ENCODE data around the gene TGFBI.
A peak's percentile ranks its signal among the peaks of the same experiment; 100 is the strongest.

TGFBI gene

GRCh38 chr5:136028782-136029742 is at the start of gene TGFBI:
TSS of gene TGFBI (plus strand) at chr5:136028988. CDS start at chr5:136029056, 68 bp downstream.
- DNase-seq: peak; percentile 78

DNA sequence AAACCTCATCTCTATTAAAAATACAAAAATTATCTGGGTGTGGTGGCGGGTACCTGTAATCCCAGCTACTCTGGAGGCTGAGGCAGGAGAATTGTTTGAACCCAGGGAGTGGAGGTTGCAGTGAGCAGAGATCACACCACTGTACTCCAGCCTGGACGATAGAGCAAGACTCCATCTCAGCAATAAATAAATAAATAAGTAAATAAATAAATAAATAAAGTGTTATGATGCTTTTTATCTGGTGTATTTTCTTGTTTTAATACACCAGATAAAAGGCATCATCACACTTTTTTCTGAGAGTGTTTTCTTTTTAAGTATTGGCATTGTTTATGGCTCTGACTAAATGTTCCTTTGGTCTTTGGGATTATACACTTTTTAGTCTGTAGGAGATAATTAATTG is 49.8 kb upstream of the TGFBI start:
- no peak for DNase-seq

GRCh38 chr5:135979510-135979909 is 49.3 kb upstream of the TGFBI start:
- DNase-seq: no peak

GRCh38 chr5:135980620-135981019 is 48.2 kb upstream of the TGFBI start:
- DNase-seq: no peak

GRCh38 chr5:135985951-135986350 is 42.8 kb upstream of the TGFBI start:
- DNase-seq: no peak

GRCh38 chr5:135986401-135986800 is 42.4 kb upstream of the TGFBI start:
- no peak for DNase-seq

- DNase-seq: no peak
These were observed 41.8 kb upstream of the TGFBI start for GRCh38 chr5:135986891-135987401.

GRCh38 chr5:135988546-135988945 is 40.2 kb upstream of the TGFBI start:
- DNase-seq: no peak

DNA sequence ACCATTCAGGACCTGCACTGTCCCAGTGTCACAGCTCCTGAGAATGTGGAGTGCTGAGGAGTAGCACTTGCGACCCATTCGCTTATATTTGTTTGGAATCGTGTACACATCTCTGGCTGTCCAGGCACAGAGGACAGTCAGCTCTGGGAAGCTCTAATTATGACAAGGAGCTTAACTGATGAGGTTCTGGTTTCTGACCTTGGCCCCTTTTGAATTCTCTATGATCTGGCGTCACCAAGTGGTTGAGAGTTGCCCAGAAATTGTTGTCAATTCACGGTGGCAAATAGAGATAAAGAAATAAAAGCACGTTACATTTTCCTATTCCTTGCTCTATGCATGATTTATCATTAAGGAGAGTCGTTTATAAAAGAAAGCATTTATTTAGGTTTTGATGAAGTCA is 39.1 kb upstream of the TGFBI start:
- no peak for DNase-seq

DNA sequence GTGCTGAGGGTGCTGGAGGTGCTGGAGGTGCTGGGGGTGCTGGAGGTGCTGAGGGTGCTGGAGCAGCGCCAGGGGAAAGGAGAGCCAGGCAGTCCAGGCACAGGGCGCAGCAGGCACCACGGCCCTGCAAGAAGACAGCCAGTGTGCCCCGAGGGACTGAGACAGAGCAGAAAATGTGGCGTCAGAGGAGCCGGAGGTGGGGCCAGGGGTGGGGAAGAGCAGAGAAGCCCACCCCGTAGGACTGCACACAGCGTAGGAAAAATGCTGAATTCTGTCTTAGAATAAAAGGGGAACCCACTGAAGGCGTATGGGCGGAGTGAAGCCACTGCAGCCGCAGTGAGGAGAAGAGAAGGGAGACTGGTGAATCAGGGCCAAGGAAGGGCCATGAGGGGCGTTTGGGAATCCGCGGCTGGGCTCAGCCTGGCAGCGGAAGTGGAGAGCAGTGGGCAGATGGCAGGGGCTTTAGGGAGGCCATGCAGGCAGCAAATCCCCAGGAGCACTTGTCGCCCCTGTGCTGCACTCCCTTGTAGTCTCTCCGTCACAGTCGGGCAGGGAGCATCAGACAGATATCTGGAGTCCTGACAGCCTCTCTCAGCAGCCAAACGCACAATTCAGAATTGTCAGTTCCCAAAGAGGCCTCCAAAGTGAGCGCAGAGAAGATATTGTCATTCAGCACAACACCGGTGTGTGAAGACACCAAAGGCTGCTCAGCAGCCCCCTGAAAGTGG is 38.1 kb upstream of the TGFBI start:
- DNase-seq: no peak

GRCh38 chr5:135991429-135991828 is 37.4 kb upstream of the TGFBI start:
- DNase-seq: no peak

DNA sequence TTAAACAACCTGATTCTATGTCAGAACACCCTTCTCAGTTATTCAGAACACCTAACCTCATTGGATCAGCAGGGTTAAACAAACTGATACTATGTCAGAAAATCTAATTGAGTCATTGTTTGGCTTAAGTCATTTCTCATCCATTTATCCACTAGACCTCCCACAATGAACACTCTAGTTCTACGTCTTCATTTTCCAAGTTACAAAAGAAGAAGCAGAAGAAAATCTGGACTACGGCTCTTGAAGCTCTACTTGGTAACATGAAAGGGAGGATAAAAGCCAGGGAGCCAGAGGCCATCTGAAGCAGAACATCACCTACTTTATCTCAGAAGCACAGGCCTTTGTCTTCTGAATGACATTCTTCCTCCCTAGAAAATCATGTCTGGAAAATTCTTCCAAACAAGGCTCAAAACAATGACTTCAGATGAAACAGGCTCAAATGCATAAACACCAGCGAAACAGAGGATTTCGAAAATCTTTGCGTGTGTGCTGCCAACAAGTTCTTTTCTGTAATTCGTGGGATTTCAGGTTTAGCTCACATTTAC is 35.4 kb upstream of the TGFBI start:
- DNase-seq: no peak

DNA sequence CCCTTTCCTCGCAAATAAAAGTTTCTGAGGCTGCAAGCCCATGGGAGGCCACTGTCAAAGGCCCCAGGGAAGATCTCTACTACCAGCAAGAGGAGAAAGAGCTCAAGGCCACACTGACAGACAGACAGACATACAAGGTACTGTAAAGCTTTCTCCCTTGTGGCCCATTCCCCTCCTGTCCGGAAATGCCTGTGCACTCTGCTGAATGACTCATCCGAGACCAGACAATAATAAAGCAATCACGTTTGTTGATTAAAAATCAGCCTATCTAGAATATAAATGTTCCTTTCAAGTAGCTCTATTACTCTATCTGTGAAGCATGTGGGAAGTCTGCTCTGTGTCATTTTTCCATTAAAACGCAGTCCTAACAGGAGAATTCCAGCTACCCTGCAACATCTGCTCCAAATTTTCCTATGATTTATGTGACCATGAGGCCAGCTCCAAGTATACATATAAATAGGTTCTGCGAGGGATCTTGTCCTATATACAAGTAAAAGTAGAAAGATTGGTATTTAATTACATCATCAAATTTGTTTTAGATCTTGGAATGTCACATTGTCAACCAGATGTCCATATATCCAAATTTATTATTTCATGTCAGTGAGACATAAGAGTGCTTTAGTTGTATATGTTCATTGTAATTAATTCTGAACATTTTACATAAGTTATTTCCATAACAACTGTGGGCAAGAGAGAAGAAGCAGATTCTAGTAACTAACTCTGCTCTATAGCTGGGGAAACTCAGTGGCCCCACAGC is 34.7 kb upstream of the TGFBI start:
- DNase-seq: no peak

GRCh38 chr5:135995976-135996375 is 32.8 kb upstream of the TGFBI start:
- no peak for DNase-seq

DNA sequence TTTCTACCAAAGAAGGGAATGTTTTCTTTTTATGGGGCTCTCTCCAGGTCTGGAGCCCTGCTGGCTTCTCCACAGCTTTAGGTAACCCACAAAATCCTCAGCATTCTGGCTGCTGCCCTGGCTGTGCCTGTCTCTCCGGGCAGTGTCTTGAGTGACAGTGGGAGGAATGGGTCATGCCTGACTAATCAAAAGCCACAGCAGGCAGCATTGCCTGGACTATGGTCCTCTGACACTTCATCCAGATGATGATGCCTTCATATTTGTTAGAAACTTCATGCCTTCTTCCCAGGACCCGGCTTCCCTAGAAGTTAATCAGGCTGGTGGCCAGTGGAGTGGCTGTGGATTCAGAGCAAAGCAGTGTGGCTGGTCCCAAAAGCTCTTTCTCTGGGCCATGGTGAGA is 32.2 kb upstream of the TGFBI start:
- DNase-seq: no peak

DNA sequence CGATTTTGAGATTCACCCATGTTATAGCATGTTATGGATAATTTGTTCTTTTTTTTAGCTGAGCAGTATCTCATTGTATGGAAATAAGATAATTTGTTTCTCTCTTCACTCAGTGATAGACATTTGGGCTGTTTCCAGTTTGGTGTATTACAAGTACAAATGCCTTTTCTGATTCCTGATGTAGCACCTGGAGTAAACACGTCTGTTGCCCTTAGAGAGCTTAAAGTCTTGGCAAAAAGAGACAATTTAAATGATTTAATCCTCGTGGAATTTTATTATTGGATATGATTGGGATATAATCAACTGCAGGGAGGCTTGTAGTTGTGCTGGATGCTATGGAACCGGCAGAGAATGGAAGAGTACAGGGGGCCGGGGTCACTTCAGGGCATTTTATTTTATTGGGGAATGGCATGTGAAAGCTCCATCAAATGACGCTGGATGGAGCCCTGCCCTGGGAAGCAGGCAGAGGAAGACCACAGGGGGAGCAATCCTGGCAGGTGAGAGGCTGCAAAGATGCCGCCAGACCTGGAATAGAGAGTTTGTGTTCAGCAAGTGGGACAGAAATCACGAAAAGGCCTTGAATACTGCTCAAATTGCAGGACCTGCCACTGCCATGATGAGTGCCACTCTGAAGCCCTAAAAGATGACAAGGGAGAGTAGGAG is 31.0 kb upstream of the TGFBI start:
- no peak for DNase-seq

- no peak for DNase-seq
These were observed 29.9 kb upstream of the TGFBI start for GRCh38 chr5:135998889-135999288.

DNA sequence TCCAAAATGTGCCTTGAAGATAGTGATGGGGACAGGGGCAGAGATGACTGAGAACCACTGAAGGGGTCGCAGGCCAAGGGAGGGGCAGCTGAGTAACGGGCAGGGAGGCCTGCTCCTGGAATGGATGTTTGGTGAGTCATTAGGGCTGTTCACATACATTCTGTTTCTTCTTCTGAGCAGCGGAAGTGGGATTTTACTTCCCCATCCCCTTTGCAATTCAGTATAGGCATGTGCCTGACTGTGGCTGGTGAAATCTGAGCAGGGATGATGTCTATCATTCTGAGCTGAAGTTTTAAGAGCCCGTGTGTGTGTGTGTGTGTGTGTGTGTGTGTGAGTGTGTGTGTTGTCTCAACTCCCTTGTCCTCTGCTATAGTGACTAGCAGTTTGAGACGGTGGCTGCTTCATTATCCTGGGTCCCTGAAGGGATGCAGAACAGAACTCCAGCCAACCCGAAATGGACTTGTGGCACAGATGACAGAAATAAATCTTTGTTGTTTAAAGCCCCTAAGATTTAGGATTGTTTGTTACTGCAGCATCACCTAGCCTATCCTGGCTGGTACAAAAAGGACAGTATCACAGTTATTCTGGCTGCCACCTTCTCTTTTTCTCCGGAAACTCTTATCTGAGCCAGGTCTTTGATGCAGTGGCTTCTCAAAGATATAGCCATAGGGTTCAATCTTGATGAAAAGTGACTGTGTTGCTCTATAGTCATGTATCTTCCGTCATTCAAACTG is 29.2 kb upstream of the TGFBI start:
- no peak for DNase-seq

DNA sequence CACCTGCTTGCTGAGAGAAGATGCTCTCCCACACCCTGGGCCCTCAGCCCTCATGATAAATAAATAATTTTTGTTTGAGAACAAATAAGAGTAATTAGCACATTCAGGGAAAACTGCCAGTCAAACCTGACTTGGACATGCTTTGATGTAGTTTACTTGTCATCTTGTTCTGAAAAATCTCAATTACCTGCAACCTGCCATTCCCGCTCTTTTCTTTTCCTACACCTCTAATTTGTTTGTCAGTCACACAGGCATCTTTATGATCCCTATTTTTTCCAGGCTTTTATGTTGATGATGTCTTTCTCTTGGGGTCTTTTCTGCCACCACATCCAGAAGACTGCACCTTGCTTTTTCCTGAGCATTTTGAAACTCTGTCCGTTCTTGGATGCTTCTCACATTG is 28.6 kb upstream of the TGFBI start:
- no peak for DNase-seq

DNA sequence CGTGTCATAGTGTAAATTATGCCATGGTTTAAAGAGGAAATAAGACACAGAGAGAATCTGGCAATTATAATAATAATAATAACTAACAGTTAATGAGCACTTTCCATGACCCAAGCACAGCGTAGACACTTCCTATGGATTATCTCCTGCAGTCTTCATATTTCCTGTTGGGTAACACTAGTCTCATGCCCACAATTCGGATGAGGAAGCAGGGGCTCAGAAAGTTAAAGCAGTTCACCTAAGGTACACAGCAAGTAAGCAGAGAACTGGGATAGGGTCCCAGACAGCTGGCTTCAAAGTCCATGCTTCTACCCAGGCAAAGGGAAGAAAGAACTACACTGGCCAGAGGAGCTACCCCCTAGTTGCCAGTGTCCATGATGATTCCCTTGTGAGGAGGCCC is 27.9 kb upstream of the TGFBI start:
- DNase-seq: no peak

- no peak for DNase-seq
These were observed 27.3 kb upstream of the TGFBI start for GRCh38 chr5:136001466-136001981.
